Ureter (tissue), 1 donor: ENCODE results near the gene TP53BP2. TPM values are rescaled to one million over a fixed set of nuclear protein-coding genes. Genes with fewer than 3 reads are reported as not detected.
A peak's percentile ranks its signal among the peaks of the same experiment; 100 is the strongest.
"Not testable (repeated sequence)": the region's sequence is repeated elsewhere in the genome, so short reads cannot be mapped to it uniquely, and the experiment has no call there.

Experiments
- DNase-seq: peaks from one replicate; pipeline ENCODE4 v3.0.0-alpha.2; 2020; ENCODE audit warnings: low spot score
- total RNA-seq: library from RNA; stranded (reverse); gene quantifications from one replicate; pipeline ENCODE4 v1.2.4, GENCODE V29; 2023
- donor health status: DM: yes; HTN: yes; CAD: no.

Gene TP53BP2
- total RNA-seq, 1 donor from 2014 or later = 34.6 TPM

- no peak for DNase-seq
Measured at GRCh38 chr1:223856386-223856785, 10.6 kb upstream of the TP53BP2 start.

- DNase-seq = no peak
Measured at GRCh38 chr1:223853748-223854147, 8.0 kb upstream of the TP53BP2 start.

GRCh38 chr1:223853275-223853674, 7.5 kb upstream of the TP53BP2 start:
- DNase-seq = no peak

GRCh38 chr1:223852337-223852736, 6.6 kb upstream of the TP53BP2 start:
- no peak for DNase-seq

- no peak for DNase-seq
Measured at GRCh38 chr1:223849352-223850254, 3.9 kb upstream of the TP53BP2 start.

GRCh38 chr1:223848536-223848935, 2.8 kb upstream of the TP53BP2 start:
- DNase-seq = no peak

- DNase-seq = no peak
Measured at GRCh38 chr1:223847781-223848345, 2.1 kb upstream of the TP53BP2 start.

- peak; percentile 66 for DNase-seq
Measured at GRCh38 chr1:223845037-223845809, 524 bp downstream of the TP53BP2 start.

- no peak for DNase-seq
Measured at GRCh38 chr1:223844787-223845036, 1.0 kb downstream of the TP53BP2 start.

GRCh38 chr1:223843934-223844786, 1.6 kb downstream of the TP53BP2 start:
- no peak for DNase-seq

GRCh38 chr1:223842784-223843183, 3.0 kb downstream of the TP53BP2 start:
- no peak for DNase-seq

- DNase-seq = not testable (repeated sequence)
Measured at GRCh38 chr1:223841977-223842623, 3.6 kb downstream of the TP53BP2 start.

GRCh38 chr1:223840254-223840653, 5.5 kb downstream of the TP53BP2 start:
- no peak for DNase-seq

GRCh38 chr1:223838125-223838854, 7.5 kb downstream of the TP53BP2 start:
- no peak for DNase-seq

GRCh38 chr1:223837687-223838086, 8.1 kb downstream of the TP53BP2 start:
- DNase-seq = no peak

GRCh38 chr1:223837206-223837605, 8.5 kb downstream of the TP53BP2 start:
- no peak for DNase-seq

- no peak for DNase-seq
Measured at GRCh38 chr1:223836586-223836985, 9.2 kb downstream of the TP53BP2 start.

- DNase-seq = no peak
Measured at GRCh38 chr1:223835754-223836153, 10.0 kb downstream of the TP53BP2 start.

GRCh38 chr1:223834660-223835263, 11.0 kb downstream of the TP53BP2 start:
- DNase-seq = no peak

- DNase-seq = no peak
Measured at GRCh38 chr1:223833948-223834347, 11.8 kb downstream of the TP53BP2 start.
